BJ (cell line): ENCODE measurements around the gene TMOD1. TPM values are rescaled to one million over a fixed set of nuclear protein-coding genes. Genes with fewer than 3 reads are reported as not detected.

Source experiments
- CTCF ChIA-PET: fragments of 350-600 bp; formaldehyde crosslinking; extraction: SDS; loops from one replicate; lab custom pipeline; 2021; ENCODE audit warnings: antibody characterized with exemption, inconsistent platforms; lab: Yijun Ruan, JAX
- POLR2A ChIA-PET: fragments of 300-600 bp; sonication (Branson Sonifier 250); formaldehyde crosslinking; extraction: SDS; loops from one replicate; lab custom pipeline; 2021; ENCODE audit warnings: antibody characterized with exemption; lab: Charles Lee
- DNase-seq: peaks from one replicate; pipeline ENCODE4 v3.0.0-alpha.2; 2011; ENCODE audit warnings: low read depth
- H3K27me3 ChIP-seq: 2 replicates; pipeline ENCODE4 v1.6.0; 2011; ENCODE audit warnings: low read length; ENCODE audit not compliant: control insufficient read depth, insufficient read depth
- H3K36me3 ChIP-seq: 2 replicates; pipeline ENCODE4 v1.5.1; 2011; ENCODE audit warnings: low read length; ENCODE audit not compliant: control insufficient read depth, insufficient read depth
- H3K4me3 ChIP-seq: 2 replicates; pipeline ENCODE4 v1.5.1; 2011; ENCODE audit warnings: low read depth, mild to moderate bottlenecking, control low read depth, low read length
- CTCF ChIP-seq: IDR thresholded peaks from 2 replicates; pipeline ENCODE4 v1.5.1; 2011; ENCODE audit warnings: low read depth, mild to moderate bottlenecking, control low read depth, inconsistent platforms, low read length, moderate library complexity; ENCODE audit not compliant: insufficient read depth
- polyA plus RNA-seq: library from polyadenylated mRNA; depleted of rRNA; stranded (reverse); fragments of >200 nt; gene quantifications from 2 replicates; pipeline ENCODE4 v1.2.3, GENCODE V29; 2011

TMOD1 gene
- polyA plus RNA-seq, 1 experiment: 0.06 TPM

- DNase-seq: no peak
- no peaks in the 10 kb centered on the region for H3K36me3 ChIP-seq
- CTCF ChIA-PET: interaction anchor here (1.3 to 5.0 kb wide), 2 partner anchors 9 to 10 kb away, joined by 3 to 25 read pairs; no protein-coding TSS in a partner anchor
- POLR2A ChIA-PET: no interaction called here
- no peak overlapping the region for H3K4me3 ChIP-seq
- TF ChIP-seq CTCF: no peak
- no peaks in the 10 kb centered on the region for H3K27me3 ChIP-seq
Observed at GRCh38 chr9:97478301-97478981, 23.0 kb upstream of the TMOD1 start.

GRCh38 chr9:97479496-97480159 is 21.8 kb upstream of the TMOD1 start:
- TF ChIP-seq CTCF: no peak
- POLR2A ChIA-PET: no interaction called here
- CTCF ChIA-PET: interaction anchor here (0.5 to 5.0 kb wide), 5 partner anchors 11 to 591 kb away, joined by 3 to 25 read pairs (median 4); no protein-coding TSS in a partner anchor
- Histone ChIP-seq H3K4me3 (no peak overlapping the region), H3K27me3 (no peaks in the 10 kb centered on the region), H3K36me3 (no peaks in the 10 kb centered on the region)
- DNase-seq: no peak

GRCh38 chr9:97480174-97480573 is 21.3 kb upstream of the TMOD1 start:
- H3K36me3 ChIP-seq: no peaks in the 10 kb centered on the region
- ChIA-PET POLR2A (interaction anchor here (0.6 kb wide), 1 partner anchor 11 kb away, joined by 6 read pairs; no protein-coding TSS in a partner anchor), CTCF (interaction anchor here (0.5 to 5.0 kb wide), 6 partner anchors 11 to 590 kb away, joined by 3 to 25 read pairs (median 4); no protein-coding TSS in a partner anchor)
- TF ChIP-seq CTCF: no peak
- no peak for DNase-seq
- no peak overlapping the region for H3K4me3 ChIP-seq
- no peaks in the 10 kb centered on the region for H3K27me3 ChIP-seq

GRCh38 chr9:97480749-97481148 is 20.7 kb upstream of the TMOD1 start:
- ChIA-PET POLR2A (interaction anchor here (0.6 kb wide), 1 partner anchor 12 kb away, joined by 6 read pairs; no protein-coding TSS in a partner anchor), CTCF (interaction anchor here (1.0 to 5.0 kb wide), 3 partner anchors 12 to 128 kb away, joined by 3 to 25 read pairs (median 4); no protein-coding TSS in a partner anchor)
- no peaks in the 10 kb centered on the region for H3K27me3 ChIP-seq
- no peak for TF ChIP-seq CTCF
- H3K4me3 ChIP-seq: no peak overlapping the region
- no peaks in the 10 kb centered on the region for H3K36me3 ChIP-seq
- peak; percentile 27 for DNase-seq

GRCh38 chr9:97484134-97484533 is 17.3 kb upstream of the TMOD1 start:
- no peak for DNase-seq
- ChIA-PET POLR2A (interaction anchor here (0.7 kb wide), 1 partner anchor 197 kb away, joined by 3 read pairs; no protein-coding TSS in a partner anchor), CTCF (interaction anchor here (0.6 to 3.0 kb wide), 6 partner anchors 12 to 132 kb away, joined by 3 to 15 read pairs (median 4); no protein-coding TSS in a partner anchor)
- H3K27me3 ChIP-seq: no peaks in the 10 kb centered on the region
- TF ChIP-seq CTCF: no peak
- no peaks in the 10 kb centered on the region for H3K36me3 ChIP-seq
- no peak overlapping the region for H3K4me3 ChIP-seq
